ENCODE measurements around the gene CFAP65.

CFAP65 gene

DNA sequence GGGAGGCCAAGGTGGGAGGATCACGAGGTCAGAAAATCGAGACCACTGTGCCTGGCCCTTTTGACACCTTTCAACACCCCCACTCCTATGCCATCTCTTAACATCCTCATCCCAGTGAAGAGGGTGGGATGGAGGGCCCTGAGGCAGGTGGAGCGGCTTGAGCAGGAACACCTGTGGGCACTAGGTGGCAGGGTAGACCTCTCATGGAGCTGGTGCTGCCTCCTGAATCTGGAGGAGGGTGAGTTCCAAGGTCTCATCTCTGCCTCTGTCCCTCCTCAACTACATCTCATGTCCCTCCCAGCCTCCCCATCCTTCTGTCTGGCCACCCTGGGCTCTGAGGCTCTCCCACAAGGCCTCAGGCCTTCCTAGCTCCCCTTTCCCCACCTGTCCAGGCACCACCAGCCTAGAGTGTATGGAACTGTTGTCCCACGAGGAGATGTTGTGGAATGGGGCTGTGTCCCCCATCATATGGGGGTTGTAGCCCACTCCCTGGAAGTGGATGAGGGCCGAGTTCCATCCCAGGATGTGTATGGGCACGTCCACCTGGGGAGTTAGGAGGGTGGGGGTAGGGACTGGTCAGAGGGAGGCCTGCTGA, 31.1 kb downstream of the CFAP65 start:
- no peak for DNase-seq

DNA sequence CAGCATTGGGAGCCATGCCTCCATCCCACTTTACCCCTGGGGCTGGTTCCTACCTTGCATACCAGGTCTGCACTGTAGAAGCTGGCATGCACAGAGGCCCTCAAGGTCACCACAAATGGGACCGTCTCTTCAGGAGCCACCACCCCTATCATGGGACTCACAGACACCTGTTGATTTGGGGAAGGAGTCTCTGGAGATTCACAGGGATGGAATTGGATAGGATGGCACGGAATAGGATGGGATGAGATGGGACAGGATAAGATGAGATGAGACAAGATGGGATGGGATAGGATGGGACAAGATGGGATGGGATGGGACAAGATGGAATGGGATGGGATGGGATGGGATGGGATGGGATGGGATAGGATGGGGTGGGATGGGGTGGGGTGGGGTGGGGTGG, 32.0 kb downstream of the CFAP65 start:
- DNase-seq = no peak

DNA sequence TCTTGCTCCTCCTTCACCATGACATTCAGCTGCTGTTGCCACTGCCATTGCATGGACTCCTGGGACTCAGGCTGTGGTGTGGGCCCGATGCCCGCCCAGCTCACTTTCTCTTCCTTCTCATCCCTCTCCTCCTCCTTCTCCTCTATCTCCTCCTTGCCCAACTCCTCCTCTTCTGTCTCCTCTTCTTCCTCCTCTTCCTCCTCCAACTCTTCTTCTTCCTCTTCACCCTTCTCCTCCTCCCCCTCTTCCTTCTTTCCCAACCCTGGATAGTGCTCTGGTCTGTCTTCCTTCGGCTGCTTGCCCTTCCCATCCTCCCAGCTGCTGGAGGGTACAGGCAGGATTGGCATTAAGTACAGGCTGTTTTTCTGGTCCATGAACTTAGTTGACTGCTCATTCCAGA, 37.3 kb downstream of the CFAP65 start:
- no peak for DNase-seq

DNA sequence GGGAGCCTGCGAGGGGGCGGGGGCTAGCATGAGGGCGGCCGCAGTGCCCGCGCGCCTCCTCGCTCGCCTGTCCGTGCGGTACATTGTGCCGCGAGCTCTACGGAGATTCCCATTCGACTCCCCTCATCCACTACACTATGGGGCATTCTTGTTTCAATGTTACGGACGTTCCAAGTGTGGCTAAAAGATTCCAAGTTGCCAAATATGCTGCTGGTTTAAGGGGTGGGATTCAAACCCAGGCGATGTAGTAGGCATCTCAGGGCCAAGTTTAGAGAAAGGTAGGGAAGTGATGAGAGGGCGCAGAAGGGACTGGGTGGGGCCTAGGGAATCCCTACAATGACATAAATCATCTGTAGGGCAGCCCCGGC, 38.1 kb downstream of the CFAP65 start:
- DNase-seq = no peak

- DNase-seq = no peak
Observed at GRCh38 chr2:219002395-219003266, 38.7 kb downstream of the CFAP65 start.

DNA sequence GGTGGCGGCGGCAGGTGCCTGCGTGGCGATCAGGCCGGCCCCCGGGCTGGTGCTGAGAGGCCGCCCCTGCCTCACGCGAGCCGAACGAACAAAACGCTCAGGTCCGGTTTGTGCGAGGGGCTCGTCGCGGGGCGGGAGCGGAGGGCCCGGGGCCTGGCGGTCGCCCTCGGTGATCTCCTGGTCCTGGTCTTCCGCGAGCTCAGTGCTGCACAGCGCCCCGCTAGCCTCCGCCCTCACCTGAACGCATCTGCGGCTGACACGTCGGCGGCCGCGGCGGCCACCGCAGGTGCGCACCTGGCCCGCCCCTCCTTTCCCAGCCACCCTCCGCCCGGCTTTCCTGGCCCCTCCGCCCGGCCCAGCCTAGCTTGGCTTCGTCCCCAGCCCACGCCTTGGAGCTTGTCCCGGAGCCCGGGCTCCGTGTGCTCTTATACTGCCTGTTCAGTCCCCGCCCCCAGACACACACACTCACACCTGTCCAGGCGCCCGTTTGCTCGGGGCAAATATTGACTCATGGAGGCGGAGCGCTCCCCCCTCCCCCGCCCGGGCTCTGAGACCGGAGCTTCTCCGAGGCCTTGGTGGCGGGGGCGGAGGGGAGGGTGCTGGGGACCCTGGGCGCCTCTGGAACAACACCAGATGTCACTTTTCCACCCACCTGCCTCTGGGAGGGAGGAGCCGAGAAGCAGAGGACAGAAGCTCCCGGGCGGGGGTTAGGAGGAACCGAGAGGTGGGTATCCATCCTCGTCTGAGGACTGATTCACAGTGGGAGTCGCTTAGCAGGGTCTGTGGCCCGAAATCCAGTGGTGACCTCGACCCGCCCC, 39.5 kb downstream of the CFAP65 start:
- no peak for DNase-seq

DNA sequence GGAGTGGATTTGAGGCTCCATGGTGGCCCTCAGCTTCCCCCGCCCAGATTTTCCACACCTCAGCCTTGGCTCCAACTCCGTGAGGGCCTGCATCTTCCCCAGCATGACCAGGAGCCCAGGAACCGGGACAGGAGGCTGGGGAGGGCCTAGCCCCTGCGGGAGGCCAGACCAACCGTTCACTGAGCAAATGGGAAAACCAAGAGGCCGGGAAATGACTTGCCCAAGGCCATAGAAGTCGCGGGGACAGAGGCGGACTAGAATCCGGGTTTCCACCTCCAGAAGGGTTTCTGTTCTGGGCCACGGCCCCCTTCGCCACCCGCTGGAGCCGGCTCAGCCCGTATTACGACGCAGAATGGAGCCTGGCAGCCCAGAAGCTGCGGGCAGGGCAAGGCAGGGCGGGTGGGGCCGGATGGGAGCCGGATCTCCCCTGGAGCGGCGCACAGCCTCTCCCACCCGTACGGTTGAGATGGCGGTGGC, 40.2 kb downstream of the CFAP65 start:
- no peak for DNase-seq

- DNase-seq = no peak
Observed at GRCh38 chr2:219000569-219000960, 40.8 kb downstream of the CFAP65 start.

DNA sequence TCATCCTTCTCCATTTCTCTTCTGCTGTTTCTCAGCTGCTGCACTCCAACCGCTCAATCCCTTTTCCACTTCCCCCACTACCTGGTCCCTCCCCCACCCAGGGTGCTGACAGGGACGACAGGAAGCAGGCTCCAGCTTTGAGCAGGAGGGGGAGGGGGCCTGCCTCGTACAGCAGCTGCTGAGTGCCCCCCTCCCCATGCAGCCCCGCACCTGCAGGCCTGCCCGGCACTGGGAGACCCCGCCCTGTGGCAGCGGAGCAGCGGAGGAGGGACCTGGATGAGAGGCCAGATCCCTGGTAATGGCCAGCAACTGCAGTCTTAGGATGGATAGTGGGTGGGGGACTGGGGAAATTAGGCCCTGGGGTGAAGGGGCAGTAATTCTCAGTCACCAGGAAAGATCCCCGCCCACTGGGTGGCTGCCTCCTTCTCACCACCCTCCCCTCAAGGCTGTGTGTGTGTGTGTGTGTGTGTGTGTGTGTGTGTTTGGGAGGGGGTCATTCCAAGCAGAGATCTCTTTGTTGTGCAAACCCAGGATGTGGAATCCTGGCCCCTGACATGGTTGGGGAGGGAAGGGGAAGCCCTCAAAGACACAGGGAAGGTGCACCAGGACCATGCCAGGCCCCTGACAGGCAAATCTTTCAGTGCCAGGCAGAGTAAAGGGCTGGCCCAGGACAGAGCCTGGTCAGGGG, 41.3 kb downstream of the CFAP65 start:
- DNase-seq = no peak

- DNase-seq = no peak
Observed at GRCh38 chr2:218999021-218999880, 42.1 kb downstream of the CFAP65 start.

DNA sequence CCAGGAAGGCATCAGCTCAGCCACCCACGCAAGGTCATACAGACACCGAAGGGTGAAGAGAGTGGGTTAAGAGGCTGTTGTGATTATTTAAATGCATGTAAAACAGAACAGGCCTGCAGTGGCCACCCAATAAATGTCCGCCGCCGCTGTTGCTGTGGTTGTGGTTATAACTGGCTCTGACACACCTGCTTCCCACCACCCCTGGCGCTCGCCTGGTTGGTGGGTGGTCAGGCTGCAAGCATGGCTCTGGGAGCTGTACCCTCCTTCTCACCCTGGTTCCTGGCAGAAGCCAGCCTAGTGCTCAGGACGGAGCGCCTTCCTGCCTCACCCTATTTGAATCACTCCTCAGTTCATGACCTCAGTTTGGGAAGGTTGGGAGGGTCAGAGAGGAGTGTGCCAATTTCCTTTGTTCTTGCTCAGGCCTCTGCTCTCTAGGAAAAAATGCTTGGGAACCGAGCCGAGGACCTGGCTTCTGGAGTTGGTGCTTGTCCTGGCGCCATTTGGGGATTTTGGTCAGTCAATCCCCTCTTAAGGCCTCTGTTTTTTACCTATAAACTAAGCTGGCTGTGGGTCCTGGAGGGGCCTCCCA, 42.8 kb downstream of the CFAP65 start:
- DNase-seq = no peak

DNA sequence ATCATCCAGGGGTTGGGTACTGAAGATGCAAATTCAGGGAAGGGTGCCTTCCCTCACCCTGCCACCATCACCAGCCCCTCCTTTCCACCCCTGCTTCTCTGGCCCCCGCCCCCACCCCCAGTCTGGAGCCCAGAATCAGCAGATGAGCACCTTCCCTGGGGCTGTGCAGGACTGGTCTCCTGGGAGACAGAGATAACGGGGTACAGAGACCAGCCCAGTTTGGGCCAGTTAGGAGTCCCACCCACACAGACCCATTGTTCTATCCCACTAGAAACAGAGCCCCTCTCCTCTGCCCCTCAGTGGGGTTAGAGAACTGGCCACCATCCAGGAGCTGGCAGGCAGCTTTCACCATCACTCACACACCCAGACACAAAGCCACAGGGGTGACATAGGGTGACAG, 43.6 kb downstream of the CFAP65 start:
- DNase-seq = no peak

GRCh38 chr2:218996937-218997336, 44.4 kb downstream of the CFAP65 start:
- DNase-seq = no peak

- peak; percentile 61 for DNase-seq
Observed at GRCh38 chr2:218995972-218996711, 45.2 kb downstream of the CFAP65 start.

DNA sequence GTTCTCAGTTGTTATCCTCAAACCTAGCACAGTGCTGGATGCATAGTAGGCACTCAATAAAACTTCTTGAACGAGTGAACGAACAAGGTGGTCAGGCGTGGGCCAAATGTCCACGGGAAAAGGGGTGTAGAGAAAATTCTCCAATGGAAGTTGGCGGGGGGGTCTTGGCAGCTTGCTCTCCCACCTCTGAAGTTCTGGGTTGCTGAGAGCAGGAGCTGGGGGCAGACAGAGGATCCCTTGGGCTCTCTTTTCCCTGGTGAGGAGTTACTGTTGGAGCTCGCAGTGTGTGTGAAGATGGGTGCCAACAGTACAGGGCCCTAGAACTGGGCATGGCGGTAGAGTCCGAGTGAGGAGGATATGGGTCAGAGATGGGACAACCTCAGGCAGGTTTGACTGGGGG, 45.8 kb downstream of the CFAP65 start:
- DNase-seq = no peak

DNA sequence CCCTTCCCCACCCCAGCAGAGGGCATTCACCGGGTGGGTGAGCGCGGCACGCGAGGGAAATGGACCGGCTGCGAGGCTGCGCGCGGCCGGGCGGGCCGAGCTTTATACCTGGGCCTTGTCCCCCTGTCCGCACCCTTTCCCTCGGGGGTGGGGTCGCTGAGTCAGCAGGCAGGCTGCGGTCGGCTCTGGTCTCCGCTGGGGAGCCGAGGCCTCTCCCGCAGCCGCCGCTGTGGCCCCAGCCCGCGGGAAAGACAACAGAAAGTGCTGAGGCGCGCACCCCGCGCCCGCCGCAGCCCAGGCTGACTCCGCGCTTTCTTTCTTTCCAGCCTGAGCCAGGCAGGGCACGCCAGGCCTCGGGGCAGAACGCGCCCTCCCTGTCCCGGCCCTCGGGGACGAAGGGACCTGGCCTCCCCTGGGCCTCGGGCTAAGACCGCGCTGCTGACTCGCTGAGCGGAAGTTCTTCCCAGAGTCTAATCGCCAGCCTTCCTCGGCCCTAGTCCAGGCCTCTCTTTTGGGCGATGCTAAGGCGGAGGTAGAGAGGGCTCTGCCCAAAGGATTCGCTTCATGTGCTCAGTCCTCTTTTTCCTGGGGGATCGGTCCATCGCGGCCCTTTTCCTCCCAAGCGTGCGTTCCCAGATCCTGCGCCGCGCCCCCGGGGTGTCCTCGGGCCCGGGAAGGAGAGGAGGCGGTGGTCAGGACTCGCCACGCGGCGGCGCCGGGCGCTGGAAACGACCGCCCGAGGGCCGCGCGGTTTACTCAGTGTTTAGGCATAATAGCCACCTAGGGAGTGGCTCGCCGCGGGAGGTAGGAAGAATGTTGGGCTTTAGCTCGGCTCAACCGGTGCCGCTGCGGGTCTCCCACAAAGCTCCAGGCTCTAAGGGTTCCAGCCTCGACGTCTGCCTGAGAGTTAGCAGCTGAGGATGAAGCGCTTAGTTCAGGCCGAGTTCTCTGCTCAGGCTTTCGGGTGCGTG, 47.7 kb downstream of the CFAP65 start, which contains the start of gene CRYBA2:
TSS of gene CRYBA2 (minus strand) at position 78 of the 971 bp plus-strand sequence. CDS start 246 bp downstream, outside the sequence.
- no peak for DNase-seq

- no peak for DNase-seq
Observed at GRCh38 chr2:218992703-218993344, 48.5 kb downstream of the CFAP65 start.

DNA sequence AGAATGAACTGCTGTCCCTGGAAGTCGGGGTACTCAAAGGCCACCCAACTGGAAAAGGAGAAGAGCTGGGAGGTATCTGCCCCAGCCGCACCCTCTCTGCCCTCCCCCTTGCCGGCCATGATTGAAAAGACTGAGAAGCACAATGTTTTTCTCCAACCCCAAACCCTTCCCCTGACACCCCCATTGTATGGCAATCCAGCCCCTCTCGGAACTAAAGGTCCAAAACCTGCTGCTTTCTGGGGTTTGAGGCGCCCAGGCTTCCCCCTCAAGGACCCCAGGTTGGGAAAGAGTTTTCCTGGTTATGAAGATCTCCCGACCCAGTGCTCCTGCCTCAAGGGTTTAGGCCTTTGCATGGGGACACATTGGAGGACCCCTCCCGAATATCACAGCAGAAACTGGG, 49.1 kb downstream of the CFAP65 start:
- no peak for DNase-seq

- peak; percentile 25 for DNase-seq
Observed at GRCh38 chr2:218991674-218992168, 49.6 kb downstream of the CFAP65 start.

Measured in fibroblast of upper back skin (primary cell).